GM23248 (cell line): Measurements from ENCODE around the gene DELE1. TPM values are rescaled to one million over a fixed set of nuclear protein-coding genes. Genes with fewer than 3 reads are reported as not detected.
A peak's percentile ranks its signal among the peaks of the same experiment; 100 is the strongest.

Experiments
- DNase-seq: peaks from one replicate; pipeline ENCODE4 v3.0.0-alpha.2; 2015
- H2AFZ ChIP-seq: fragments of 200-600 bp; sonication (generic); 2 replicates; pipeline ENCODE4 v1.6.1; 2016; ENCODE audit warnings: antibody characterized with exemption
- H3F3A ChIP-seq: fragments of 200-600 bp; sonication (generic); 2 replicates; pipeline ENCODE4 v1.6.1; 2016; ENCODE audit warnings: mild to moderate bottlenecking, antibody characterized with exemption, mixed run types; ENCODE audit not compliant: insufficient read depth
- H3K27ac ChIP-seq: fragments of 200-600 bp; sonication (generic); 2 replicates; pipeline ENCODE4 v1.5.1; 2016; ENCODE audit warnings: mild to moderate bottlenecking
- H3K27me3 ChIP-seq: fragments of 200-600 bp; sonication (generic); replicated peaks from 2 replicates; pipeline ENCODE4 v1.6.1; 2016; ENCODE audit warnings: mild to moderate bottlenecking; ENCODE audit not compliant: insufficient read depth
- H3K36me3 ChIP-seq: fragments of 200-600 bp; sonication (generic); 2 replicates; pipeline ENCODE4 v1.6.1; 2016; ENCODE audit warnings: low read depth, mild to moderate bottlenecking
- H3K4me1 ChIP-seq: fragments of 200-600 bp; sonication (generic); 2 replicates; pipeline ENCODE4 v1.6.1; 2016; ENCODE audit warnings: mild to moderate bottlenecking; ENCODE audit not compliant: insufficient read depth
- H3K4me2 ChIP-seq: fragments of 200-600 bp; sonication (generic); one replicate; pipeline ENCODE4 v1.6.1; 2016; ENCODE audit warnings: mild to moderate bottlenecking; ENCODE audit not compliant: unreplicated experiment
- H3K4me3 ChIP-seq: fragments of 200-600 bp; sonication (generic); 2 replicates; pipeline ENCODE4 v1.5.1; 2016; ENCODE audit warnings: mild to moderate bottlenecking
- H3K79me2 ChIP-seq: fragments of 200-600 bp; sonication (generic); 2 replicates; pipeline ENCODE4 v1.6.1; 2016; ENCODE audit warnings: mild to moderate bottlenecking; ENCODE audit not compliant: insufficient read depth
- H3K9ac ChIP-seq: fragments of 200-600 bp; sonication (generic); 2 replicates; pipeline ENCODE4 v1.6.1; 2016; ENCODE audit warnings: mild to moderate bottlenecking
- H3K9me2 ChIP-seq: fragments of 200-600 bp; sonication (generic); 2 replicates; pipeline ENCODE4 v1.6.1; 2016; ENCODE audit warnings: mixed run types, mild to moderate bottlenecking, moderate library complexity; ENCODE audit not compliant: insufficient read depth
- H3K9me3 ChIP-seq: fragments of 200-600 bp; sonication (generic); one replicate; pipeline ENCODE4 v1.6.1; 2017; ENCODE audit warnings: low read depth
- H4K20me1 ChIP-seq: fragments of 200-600 bp; sonication (generic); 2 replicates; pipeline ENCODE4 v1.6.0; 2016; ENCODE audit not compliant: insufficient read depth
- EZH2 ChIP-seq: fragments of 200-600 bp; sonication (generic); IDR thresholded peaks from 2 replicates; pipeline ENCODE4 v1.6.1; 2018; ENCODE audit warnings: antibody characterized with exemption, mild to moderate bottlenecking; ENCODE audit not compliant: insufficient read depth, poor library complexity, severe bottlenecking
- EZH2phosphoT487 ChIP-seq: fragments of 200-600 bp; sonication (generic); IDR thresholded peaks from 2 replicates; pipeline ENCODE4 v1.6.1; 2018; ENCODE audit warnings: antibody characterized with exemption, moderate library complexity, mild to moderate bottlenecking, low read depth; ENCODE audit not compliant: insufficient read depth
- WGBS, 2 experiments: methylation state at CpG; one replicate each; pipeline ENCODE4 v1.1.6; 2015 to 2017; ENCODE audit warnings: low lambda C conversion rate in 2 of 2, low coverage in 1 of 2; ENCODE audit errors: missing lambda C conversion rate in 2 of 2; 5-methylcytosine and 5-hydroxymethylcytosine counted together
- in situ Hi-C: fragments of 300-500 bp; cut with MboI; formaldehyde crosslinking; loops from 2 replicates; pipeline ENCODE4 v1.15.0; 2020
- polyA plus RNA-seq: library from polyadenylated mRNA; unstranded; fragments of >200 nt; fragmentation: Nextera tagmentation; extraction: Ambion mirVana; gene quantifications from 2 replicates; pipeline ENCODE4 v1.2.1, GENCODE V29; 2016
- total RNA-seq: library from RNA; depleted of rRNA; stranded (reverse); fragments of >200 nt; shearing (Covaris generic); gene quantifications from 2 replicates; pipeline ENCODE4 v1.2.3, GENCODE V29; 2014

The DELE1 gene
- total and polyA plus RNA-seq, 2 experiments from 2014 or later, result 35.1 to 47.9 TPM

DNA sequence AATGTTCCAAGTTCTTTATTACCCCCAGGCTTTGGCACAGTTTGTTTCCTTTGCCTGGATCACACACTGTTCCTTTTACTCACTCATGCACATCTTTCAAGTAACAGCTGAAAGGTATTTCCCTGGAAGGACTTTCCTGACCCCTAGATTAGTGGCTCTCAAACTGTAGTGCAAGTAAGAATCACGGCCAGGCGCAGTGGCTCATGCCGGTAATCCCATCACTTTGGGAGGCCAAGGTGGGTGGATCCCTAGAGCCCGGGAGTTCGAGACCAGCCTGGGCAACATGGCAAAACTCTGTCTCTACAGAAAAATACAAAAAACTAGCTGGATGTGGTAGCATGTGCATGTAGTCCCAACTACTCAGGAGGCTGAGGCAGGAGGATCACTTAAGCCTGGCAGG, 19.1 kb upstream of the DELE1 start:
- in situ Hi-C loops, result no loop called here
- H3F3A ChIP-seq, result peaks cover 13% of the 10 kb centered on the region
- no peaks in the 10 kb centered on the region for H3K27me3 ChIP-seq
- 60 to 64% methylated on average over 5 of the region's 5 CpGs for WGBS, 2 experiments
- H3K4me3 ChIP-seq, result no peak overlapping the region
- no peaks in the 10 kb centered on the region for H3K36me3 ChIP-seq
- no peaks in the 10 kb centered on the region for H3K9me2 ChIP-seq
- no peak overlapping the region for H3K9ac ChIP-seq
- no peak overlapping the region for H3K4me2 ChIP-seq
- H3K27ac ChIP-seq, result no peak overlapping the region
- no peaks in the 10 kb centered on the region for H3K79me2 ChIP-seq
- DNase-seq, result no peak
- peaks cover 11% of the 10 kb centered on the region for H3K4me1 ChIP-seq
- TF ChIP-seq EZH2 (no peak), EZH2phosphoT487 (no peak)
- no peak overlapping the region for H2AFZ ChIP-seq
- no peaks in the 10 kb centered on the region; the same call in 1 of the 2 replicates for H4K20me1 ChIP-seq
- H3K9me3 ChIP-seq, result no peaks in the 10 kb centered on the region

DNA sequence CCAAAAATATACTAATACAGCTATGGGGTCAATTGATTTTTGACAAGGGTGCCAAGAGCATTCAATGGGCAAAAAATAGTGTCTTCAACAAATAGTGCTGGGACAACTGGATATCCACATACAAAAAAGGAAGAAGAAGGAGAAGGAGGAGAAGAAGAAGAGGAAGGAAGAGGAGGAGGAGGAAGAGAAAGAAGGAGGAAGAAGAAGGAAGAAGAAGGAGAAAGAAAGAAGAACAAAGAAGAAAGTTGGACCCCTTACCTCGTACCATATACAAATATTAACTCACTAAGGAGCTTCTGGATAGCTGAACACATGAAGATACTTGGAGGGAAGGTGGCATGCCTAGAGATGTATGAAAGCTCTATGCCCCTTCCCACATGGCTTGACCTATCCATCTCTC, 17.2 kb upstream of the DELE1 start:
- H2AFZ ChIP-seq, result no peak overlapping the region
- TF ChIP-seq EZH2phosphoT487 (no peak), EZH2 (no peak)
- no peaks in the 10 kb centered on the region for H3K79me2 ChIP-seq
- 17 to 18% methylated on average over 1 of the region's 1 CpG for WGBS, 2 experiments
- H3F3A ChIP-seq, result peaks cover 18% of the 10 kb centered on the region
- no peaks in the 10 kb centered on the region for H3K27me3 ChIP-seq
- no peaks in the 10 kb centered on the region for H3K9me3 ChIP-seq
- H3K9ac ChIP-seq, result no peak overlapping the region
- DNase-seq, result no peak
- H3K9me2 ChIP-seq, result no peaks in the 10 kb centered on the region
- no peak overlapping the region for H3K27ac ChIP-seq
- no peak overlapping the region for H3K4me2 ChIP-seq
- H4K20me1 ChIP-seq, result no peaks in the 10 kb centered on the region; the same call in 1 of the 2 replicates
- no peaks in the 10 kb centered on the region for H3K36me3 ChIP-seq
- peaks cover 15% of the 10 kb centered on the region for H3K4me1 ChIP-seq
- in situ Hi-C loops, result no loop called here
- H3K4me3 ChIP-seq, result no peak overlapping the region

DNA sequence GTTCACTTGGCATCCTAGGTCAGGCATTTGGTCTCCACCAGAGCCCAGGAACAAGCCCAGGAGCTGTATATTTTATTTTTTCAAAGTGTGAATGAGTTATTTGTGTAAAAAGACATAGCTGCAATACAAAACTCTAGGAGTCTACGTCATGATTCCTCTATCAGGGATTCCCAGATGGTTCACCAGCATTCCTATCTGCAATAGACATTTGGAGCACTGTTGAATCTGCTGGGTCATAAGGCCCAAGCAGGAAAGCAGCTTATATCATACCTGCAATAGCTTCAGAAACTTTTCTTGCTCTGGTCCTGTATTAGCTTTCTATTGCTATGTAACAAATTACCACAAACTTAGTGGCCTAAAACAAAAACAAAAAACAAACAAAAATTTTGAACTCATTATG, 16.7 kb upstream of the DELE1 start:
- H3K79me2 ChIP-seq, result no peaks in the 10 kb centered on the region
- no peak overlapping the region for H3K4me2 ChIP-seq
- H3K9ac ChIP-seq, result no peak overlapping the region
- 0% methylated on average over 1 of the region's 1 CpG for WGBS, 2 experiments
- no peak for DNase-seq
- no peak overlapping the region for H3K27ac ChIP-seq
- H3K9me2 ChIP-seq, result no peaks in the 10 kb centered on the region
- peaks cover 15% of the 10 kb centered on the region for H3K4me1 ChIP-seq
- H2AFZ ChIP-seq, result no peak overlapping the region
- in situ Hi-C loops, result no loop called here
- no peaks in the 10 kb centered on the region for H3K9me3 ChIP-seq
- no peaks in the 10 kb centered on the region for H3K36me3 ChIP-seq
- no peaks in the 10 kb centered on the region; the same call in 1 of the 2 replicates for H4K20me1 ChIP-seq
- no peak overlapping the region for H3K4me3 ChIP-seq
- peaks cover 18% of the 10 kb centered on the region for H3F3A ChIP-seq
- no peaks in the 10 kb centered on the region for H3K27me3 ChIP-seq
- no peak for TF ChIP-seq EZH2phosphoT487
- no peak for TF ChIP-seq EZH2

DNA sequence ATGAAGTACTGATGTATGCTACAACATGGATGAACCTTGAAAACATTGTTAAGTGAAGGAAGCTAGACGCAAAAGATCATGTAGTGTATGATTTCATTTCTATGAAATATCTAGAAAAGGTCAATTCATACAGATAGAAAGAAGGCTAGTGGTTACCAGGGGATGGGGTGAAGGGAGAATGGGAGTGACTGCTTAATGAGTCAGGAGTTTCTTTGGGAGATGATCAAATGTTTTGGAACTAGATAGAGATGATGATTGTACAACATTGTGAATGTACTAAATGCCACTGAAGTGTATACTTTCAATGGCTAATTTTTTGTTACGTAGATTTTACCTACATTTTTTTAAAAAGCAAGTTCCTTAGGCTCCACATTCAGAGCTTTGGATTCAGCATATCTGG, 14.9 kb upstream of the DELE1 start:
- H3F3A ChIP-seq, result peaks cover 18% of the 10 kb centered on the region
- in situ Hi-C loops, result no loop called here
- DNase-seq, result peak; percentile 82
- H3K27ac ChIP-seq, result peak overlapping the region; percentile 37
- H3K79me2 ChIP-seq, result no peaks in the 10 kb centered on the region
- no peaks in the 10 kb centered on the region; the same call in 1 of the 2 replicates for H4K20me1 ChIP-seq
- TF ChIP-seq EZH2phosphoT487 (no peak), EZH2 (no peak)
- H2AFZ ChIP-seq, result no peak overlapping the region
- peaks cover 20% of the 10 kb centered on the region for H3K4me1 ChIP-seq
- H3K9me3 ChIP-seq, result no peaks in the 10 kb centered on the region
- no peaks in the 10 kb centered on the region for H3K9me2 ChIP-seq
- 54 to 65% methylated on average over 2 of the region's 2 CpGs for WGBS, 2 experiments
- H3K4me2 ChIP-seq, result no peak overlapping the region
- H3K4me3 ChIP-seq, result no peak overlapping the region
- no peaks in the 10 kb centered on the region for H3K27me3 ChIP-seq
- H3K36me3 ChIP-seq, result no peaks in the 10 kb centered on the region
- no peak overlapping the region for H3K9ac ChIP-seq

DNA sequence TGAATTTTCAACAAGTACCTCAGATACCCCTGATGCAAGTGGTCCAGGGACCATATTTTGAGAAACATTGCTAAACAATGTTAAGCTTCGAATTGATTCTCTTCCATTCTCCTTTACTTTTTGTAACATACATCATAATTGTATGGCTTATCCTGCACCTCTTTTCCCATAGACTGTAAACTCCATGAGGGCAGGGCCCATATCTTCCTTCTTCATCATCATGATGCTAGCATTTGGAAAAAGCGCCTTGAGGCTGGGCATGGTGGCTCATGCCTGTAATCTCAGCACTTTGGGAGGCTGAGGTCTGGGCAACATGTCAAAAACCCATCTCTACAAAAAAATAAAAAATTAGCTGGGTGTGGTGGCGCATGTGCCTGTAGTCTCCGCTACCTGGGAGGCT, 14.5 kb upstream of the DELE1 start:
- H4K20me1 ChIP-seq, result no peaks in the 10 kb centered on the region; the same call in 1 of the 2 replicates
- no peak overlapping the region for H3K4me2 ChIP-seq
- no peak overlapping the region for H3K9ac ChIP-seq
- WGBS, 2 experiments, result 75 to 76% methylated on average over 4 of the region's 4 CpGs
- no peak overlapping the region for H2AFZ ChIP-seq
- H3K4me3 ChIP-seq, result no peak overlapping the region
- peaks cover 18% of the 10 kb centered on the region for H3F3A ChIP-seq
- no peaks in the 10 kb centered on the region for H3K79me2 ChIP-seq
- TF ChIP-seq EZH2phosphoT487, result no peak
- no peak for TF ChIP-seq EZH2
- peaks cover 21% of the 10 kb centered on the region for H3K4me1 ChIP-seq
- no peaks in the 10 kb centered on the region for H3K27me3 ChIP-seq
- no peaks in the 10 kb centered on the region for H3K9me3 ChIP-seq
- in situ Hi-C loops, result no loop called here
- no peaks in the 10 kb centered on the region for H3K36me3 ChIP-seq
- peak overlapping the region; percentile 37 for H3K27ac ChIP-seq
- H3K9me2 ChIP-seq, result no peaks in the 10 kb centered on the region
- DNase-seq, result no peak
